HUES48 (cell line): ENCODE measurements around the gene OGT.
"Not testable (repeated sequence)": the region's sequence is repeated elsewhere in the genome, so short reads cannot be mapped to it uniquely, and the experiment has no call there.

Experiments used
- H3K27ac ChIP-seq: one replicate; pipeline ENCODE4 v1.7.0; 2013; ENCODE audit warnings: low read depth, low read length, inconsistent platforms
- H3K27me3 ChIP-seq: 2 replicates; pipeline ENCODE4 v1.6.1; 2013; ENCODE audit warnings: mild to moderate bottlenecking, low read length; ENCODE audit not compliant: control insufficient read depth, insufficient read depth
- H3K36me3 ChIP-seq: 2 replicates; pipeline ENCODE4 v1.6.1; 2013; ENCODE audit warnings: low read length; ENCODE audit not compliant: control insufficient read depth, insufficient read depth
- H3K4me1 ChIP-seq: 2 replicates; pipeline ENCODE4 v1.6.1; 2013; ENCODE audit warnings: mild to moderate bottlenecking, low read length; ENCODE audit not compliant: control insufficient read depth, insufficient read depth
- H3K4me3 ChIP-seq: 2 replicates; pipeline ENCODE4 v1.5.1; 2013; ENCODE audit warnings: mild to moderate bottlenecking, low read depth, low read length
- H3K9ac ChIP-seq: 2 replicates; pipeline ENCODE4 v1.6.1; 2013; ENCODE audit warnings: mild to moderate bottlenecking, low read depth, low read length, moderate library complexity
- H3K9me3 ChIP-seq: 2 replicates; pipeline ENCODE4 v1.6.1; 2013; ENCODE audit warnings: low read length; ENCODE audit not compliant: control insufficient read depth, insufficient read depth

Gene OGT

DNA sequence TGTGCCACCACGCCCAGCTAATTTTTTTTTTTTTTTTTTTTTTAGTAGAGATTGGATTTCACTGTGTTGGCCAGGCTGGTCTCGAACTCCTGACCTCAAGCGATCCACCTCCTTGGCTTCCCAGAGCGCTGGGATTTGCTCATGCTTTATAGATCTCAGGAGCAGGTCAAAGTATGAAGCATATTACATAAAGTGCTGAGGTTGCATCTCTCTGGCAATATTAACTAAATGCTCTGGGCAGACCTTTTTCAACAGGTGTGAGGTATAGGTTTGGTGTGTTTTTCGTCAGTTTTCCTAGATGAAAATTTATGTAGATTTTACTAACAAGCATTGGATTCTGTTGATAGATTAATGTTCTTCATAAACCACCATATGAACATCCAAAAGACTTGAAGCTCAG is 26.0 kb downstream of the OGT start:
- Histone ChIP-seq H3K27me3 (no peaks in the 10 kb centered on the region), H3K4me3 (no peak overlapping the region), H3K4me1 (no peaks in the 10 kb centered on the region), H3K36me3 (peaks cover 92% of the 10 kb centered on the region), H3K9ac (no peak overlapping the region), H3K9me3 (peaks cover 52% of the 10 kb centered on the region), H3K27ac (no peak overlapping the region)

DNA sequence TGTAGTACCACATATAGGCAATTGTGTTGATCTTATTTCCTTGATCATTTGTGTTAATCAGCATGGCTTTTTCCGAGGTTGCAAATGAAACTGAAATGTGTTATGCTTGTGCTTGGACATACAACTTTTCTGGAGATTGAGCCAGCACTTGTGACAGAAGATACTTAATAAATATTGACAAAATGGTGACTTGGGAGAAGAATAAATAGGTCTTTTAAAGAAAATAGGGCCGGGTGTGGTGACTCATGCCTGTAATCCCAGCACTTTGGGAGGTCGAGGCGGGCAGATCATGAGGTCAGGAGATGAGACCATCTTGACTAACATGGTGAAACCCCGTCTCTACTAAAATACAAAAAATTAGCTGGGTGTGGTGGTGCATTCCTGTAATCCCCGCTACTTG is 26.9 kb downstream of the OGT start:
- H3K27me3 ChIP-seq, H3K4me1 ChIP-seq, H3K9ac ChIP-seq, H3K27ac ChIP-seq, H3K4me3 ChIP-seq: not testable (repeated sequence)
- Histone ChIP-seq H3K9me3 (peaks cover 57% of the 10 kb centered on the region), H3K36me3 (peaks cover 92% of the 10 kb centered on the region)

DNA sequence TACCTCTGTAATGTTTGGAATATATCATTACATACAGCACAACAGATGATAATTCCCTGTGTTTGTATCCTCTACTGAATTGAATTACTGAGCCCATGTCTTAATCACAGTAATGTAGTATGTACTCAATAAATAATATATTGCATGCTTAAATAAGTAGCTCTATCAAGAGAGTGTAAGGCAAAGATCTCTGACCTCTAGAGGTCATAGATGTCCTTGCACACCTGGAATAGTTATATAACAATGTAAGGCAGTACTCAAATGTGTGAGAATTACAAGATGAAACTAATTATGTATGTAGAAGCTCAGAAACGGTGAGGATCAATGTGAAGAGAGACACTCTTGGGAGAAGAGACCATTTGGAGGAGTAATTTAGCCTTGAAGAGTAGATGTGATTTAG is 31.0 kb downstream of the OGT start:
- Histone ChIP-seq H3K4me3 (no peak overlapping the region), H3K9ac (no peak overlapping the region), H3K36me3 (peaks cover 92% of the 10 kb centered on the region), H3K27me3 (no peaks in the 10 kb centered on the region), H3K27ac (no peak overlapping the region), H3K4me1 (no peaks in the 10 kb centered on the region), H3K9me3 (peaks cover 64% of the 10 kb centered on the region)

DNA sequence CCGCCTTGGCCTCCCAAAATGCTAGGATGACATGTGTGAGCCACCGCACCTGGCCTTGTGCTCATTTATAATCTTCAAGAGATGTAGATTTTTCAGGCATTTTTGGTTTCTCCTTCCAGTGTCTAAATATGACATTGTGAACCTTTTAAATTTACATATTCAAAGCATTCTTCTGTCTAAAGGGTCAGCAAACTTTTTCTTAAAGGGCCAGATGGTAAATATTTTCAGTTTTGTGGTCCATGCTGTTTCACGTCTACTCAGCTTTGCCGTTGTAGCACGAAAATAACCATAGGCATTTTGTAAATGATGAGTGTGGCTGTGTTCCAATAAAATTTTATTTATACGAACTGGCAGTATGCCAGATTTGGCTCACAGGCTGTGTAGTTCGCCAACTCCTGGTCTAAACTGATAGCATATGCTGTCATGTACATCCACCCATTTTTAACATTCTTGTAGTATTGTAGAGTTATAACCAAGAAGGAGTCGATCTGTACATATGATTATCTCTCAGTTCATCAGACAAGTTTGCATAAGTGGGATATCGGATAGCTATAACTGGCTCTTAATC is 32.7 kb downstream of the OGT start:
- no peak overlapping the region for H3K9ac ChIP-seq
- H3K36me3 ChIP-seq: peaks cover 87% of the 10 kb centered on the region
- H3K4me1 ChIP-seq: no peaks in the 10 kb centered on the region
- no peak overlapping the region for H3K4me3 ChIP-seq
- H3K27me3 ChIP-seq: no peaks in the 10 kb centered on the region
- no peak overlapping the region for H3K27ac ChIP-seq
- peaks cover 65% of the 10 kb centered on the region for H3K9me3 ChIP-seq

DNA sequence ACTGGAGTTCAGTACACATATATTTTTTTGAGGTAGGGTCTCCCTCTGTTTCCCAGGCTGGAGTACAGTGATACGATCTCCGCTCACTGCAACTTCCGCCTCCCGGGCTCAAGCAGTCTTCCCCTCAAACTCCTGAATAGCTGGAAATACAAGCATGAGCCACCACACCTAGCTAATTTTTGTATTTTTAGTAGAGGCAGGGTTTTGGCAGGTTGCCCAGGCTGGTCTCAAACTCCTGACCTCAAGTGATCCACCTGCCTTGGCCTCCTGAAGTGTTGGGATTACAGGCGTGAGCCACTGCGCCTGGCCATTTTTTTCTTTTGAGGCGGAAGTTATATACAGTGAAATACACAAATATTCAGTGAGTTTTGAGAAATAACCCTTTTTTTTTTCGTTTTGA is 38.5 kb downstream of the OGT start:
- Histone ChIP-seq H3K9me3 (peaks cover 50% of the 10 kb centered on the region), H3K36me3 (peaks cover 82% of the 10 kb centered on the region)
- H3K4me1 ChIP-seq, H3K9ac ChIP-seq, H3K4me3 ChIP-seq, H3K27ac ChIP-seq, H3K27me3 ChIP-seq: not testable (repeated sequence)

DNA sequence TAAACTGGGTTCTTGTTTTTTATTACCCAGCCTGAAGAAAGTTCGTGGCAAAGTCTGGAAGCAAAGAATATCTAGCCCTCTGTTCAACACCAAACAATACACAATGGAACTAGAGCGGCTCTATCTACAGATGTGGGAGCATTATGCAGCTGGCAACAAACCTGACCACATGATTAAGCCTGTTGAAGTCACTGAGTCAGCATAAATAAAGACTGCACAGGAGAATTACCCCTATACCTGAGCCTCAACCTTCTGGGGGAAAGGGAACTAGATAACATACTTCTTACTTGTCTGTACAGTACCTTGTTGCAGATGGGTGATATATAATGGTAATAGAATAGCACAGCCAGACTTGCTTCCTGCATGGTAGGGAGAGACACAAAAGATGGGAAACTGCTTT is 40.7 kb downstream of the OGT start:
- Histone ChIP-seq H3K9ac (no peak overlapping the region), H3K9me3 (peaks cover 46% of the 10 kb centered on the region), H3K27me3 (no peaks in the 10 kb centered on the region), H3K36me3 (peaks cover 70% of the 10 kb centered on the region), H3K4me1 (no peaks in the 10 kb centered on the region), H3K4me3 (no peak overlapping the region), H3K27ac (no peak overlapping the region)

DNA sequence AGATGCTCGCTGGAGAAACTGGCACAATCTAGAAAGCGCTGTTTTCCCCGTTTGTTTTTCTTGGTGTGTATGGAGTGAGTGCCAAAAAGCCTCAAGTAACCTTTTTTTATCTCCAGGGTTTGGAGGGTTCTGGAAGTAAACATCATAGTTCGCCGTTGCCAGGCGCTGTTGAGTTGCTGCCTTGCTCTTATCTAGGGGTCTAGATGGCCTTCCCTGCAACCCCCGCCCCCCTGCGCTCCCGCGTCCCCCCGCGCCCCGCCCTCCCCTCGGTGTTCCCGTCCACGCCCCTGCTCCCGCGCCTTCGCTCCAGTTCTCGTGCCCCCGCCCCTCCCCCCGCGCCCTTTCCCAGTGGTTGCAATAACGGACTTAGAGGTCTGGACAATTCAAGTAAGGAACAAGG is 44.8 kb downstream of the OGT start:
- Histone ChIP-seq H3K27me3 (no peaks in the 10 kb centered on the region), H3K36me3 (peaks cover 45% of the 10 kb centered on the region), H3K27ac (no peak overlapping the region), H3K9ac (no peak overlapping the region), H3K4me1 (no peaks in the 10 kb centered on the region), H3K9me3 (peaks cover 42% of the 10 kb centered on the region), H3K4me3 (no peak overlapping the region)

DNA sequence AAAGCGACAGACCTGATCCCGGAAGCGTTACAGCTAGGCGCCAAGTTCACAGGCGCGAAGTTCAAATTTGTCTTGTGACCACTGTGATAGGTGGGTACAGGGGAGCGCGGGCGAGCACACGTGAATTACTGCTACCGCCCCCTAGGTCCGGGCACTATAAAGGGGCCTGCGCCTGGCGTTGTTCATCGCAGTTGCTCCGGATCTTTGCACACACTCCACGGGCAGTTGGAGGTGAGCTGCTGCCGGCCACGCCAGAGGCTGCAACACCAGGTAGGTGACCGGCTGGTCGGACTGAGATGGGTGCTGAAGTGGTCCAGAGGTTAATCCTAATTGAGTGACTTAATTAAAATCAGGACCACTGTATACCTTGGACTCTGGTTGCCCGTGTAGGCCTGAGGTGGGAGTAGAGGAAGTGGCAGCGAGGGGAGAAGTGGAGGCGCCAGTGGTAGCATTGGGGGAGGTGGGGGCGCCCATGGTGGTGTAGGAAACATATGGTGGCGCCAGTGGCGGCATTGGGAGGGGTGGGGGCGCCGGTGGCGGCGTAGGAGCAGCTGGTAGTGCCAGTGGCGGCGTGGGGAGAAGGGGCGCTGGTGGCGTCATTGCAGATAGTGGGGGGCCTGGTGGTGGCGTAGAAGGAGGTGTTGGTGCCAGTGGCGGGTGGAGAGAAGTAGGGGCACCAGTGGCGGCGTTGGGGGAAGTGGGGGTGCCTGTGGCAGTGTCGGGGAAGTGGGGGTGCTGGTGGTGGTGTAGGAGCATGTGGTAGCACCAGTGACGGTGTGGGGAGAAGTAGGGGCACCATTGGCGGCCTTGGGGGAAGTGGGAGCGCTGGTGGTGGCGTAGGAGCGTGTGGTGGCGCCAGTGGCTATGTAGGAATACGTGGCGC is 45.6 kb downstream of the OGT start, which contains the start of gene GCNA:
Gene GCNA (plus strand): TSS at position 185 of the 883 bp plus-strand sequence. CDS start 2,385 bp downstream, outside the sequence.
- peaks cover 37% of the 10 kb centered on the region for H3K36me3 ChIP-seq
- H3K27me3 ChIP-seq: no peaks in the 10 kb centered on the region
- peaks cover 40% of the 10 kb centered on the region for H3K9me3 ChIP-seq
- H3K4me3 ChIP-seq: no peak within 1 kb of the TSS
- no peaks in the 10 kb centered on the region for H3K4me1 ChIP-seq
- H3K9ac ChIP-seq: no peak within 1 kb of the TSS
- no peak within 1 kb of the TSS for H3K27ac ChIP-seq

DNA sequence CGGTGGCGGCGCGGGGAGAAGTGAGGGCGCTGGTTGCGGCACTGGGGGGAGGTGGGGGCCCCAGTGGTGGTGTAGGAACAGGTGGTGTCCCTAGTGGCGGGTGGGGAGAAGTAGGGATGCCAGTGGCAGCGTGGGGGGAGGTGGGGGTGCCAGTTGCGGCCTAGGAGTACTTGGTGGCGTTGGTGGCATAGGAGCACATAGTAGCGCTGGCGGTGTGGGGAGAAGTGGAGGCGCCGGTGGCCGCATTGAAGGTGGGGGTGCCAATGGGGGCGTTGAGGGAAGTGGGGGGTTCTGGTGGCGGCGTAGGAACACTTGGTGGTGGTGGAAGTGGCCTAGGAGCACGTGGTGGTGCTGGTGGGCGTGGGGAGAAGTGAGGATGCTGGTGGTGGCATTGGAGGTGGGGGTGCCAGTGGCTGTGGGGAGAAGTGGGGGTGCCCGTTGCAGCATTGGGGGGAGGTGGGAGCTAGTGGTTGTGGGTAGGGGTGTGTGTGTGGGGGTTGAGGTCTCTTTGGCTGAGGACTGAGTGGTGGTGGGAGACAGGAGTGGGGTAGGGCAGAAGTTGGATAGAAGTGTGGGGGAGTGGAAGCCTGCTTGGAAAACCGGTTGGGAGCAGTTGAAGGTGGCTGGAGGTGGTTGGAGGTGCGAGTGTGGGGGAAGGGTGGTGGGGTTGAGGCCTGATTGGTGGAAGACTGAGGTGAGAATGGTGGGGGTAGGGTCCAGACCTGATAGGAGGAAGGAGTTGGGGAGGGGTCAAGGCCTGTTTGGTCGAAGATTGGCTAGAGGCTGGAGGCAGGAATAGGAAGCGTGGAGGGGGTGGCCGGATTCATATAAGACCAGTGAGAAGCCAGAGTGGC is 46.5 kb downstream of the OGT start:
- Histone ChIP-seq H3K9me3 (peaks cover 31% of the 10 kb centered on the region), H3K36me3 (peaks cover 28% of the 10 kb centered on the region), H3K4me1 (no peaks in the 10 kb centered on the region), H3K27me3 (no peaks in the 10 kb centered on the region), H3K9ac (no peak overlapping the region), H3K27ac (no peak overlapping the region), H3K4me3 (no peak overlapping the region)

DNA sequence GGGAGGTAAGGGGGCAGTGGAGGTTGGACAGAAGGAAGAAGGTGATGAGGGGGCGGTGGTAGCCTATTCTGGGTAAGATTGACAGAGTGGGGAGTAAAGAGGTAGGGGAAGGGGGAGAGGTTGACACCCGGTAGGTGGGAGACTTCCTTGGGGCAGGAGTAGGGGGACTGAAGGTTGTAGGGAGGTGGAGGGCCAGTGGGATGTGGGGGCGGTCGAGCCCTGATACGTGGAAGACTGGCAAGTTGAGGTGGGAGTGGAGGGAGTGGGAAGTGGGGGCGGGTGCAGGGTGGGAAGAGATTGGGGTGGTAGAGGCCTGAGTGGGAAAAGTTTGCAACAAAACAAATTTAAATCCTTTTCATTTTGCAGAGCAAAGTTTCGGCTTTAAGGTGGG is 47.1 kb downstream of the OGT start:
- Histone ChIP-seq H3K9ac (no peak overlapping the region), H3K27me3 (no peaks in the 10 kb centered on the region), H3K4me3 (no peak overlapping the region), H3K36me3 (peaks cover 22% of the 10 kb centered on the region), H3K27ac (no peak overlapping the region), H3K9me3 (peaks cover 29% of the 10 kb centered on the region), H3K4me1 (no peaks in the 10 kb centered on the region)

DNA sequence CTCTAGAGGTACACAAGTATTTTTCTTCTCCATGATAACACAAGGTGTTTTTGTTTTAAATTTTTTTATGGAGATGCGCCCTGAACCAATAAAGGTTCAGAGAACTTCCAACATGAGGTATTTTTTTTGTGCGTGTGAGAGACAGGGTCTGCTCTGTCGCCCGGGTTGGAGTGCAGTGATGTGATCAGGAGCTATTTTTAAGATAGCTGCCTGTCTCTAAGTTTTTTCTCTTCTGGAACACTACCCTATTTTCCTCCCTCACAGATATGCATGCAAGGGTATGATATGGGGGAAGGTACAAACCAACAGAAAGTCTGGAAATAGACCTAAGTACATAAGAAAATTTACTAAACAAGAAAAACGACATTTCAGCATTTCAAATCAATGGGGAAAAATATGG is 48.3 kb downstream of the OGT start:
- Histone ChIP-seq H3K27me3 (no peaks in the 10 kb centered on the region), H3K36me3 (peaks cover 12% of the 10 kb centered on the region), H3K9me3 (peaks cover 25% of the 10 kb centered on the region), H3K9ac (no peak overlapping the region), H3K27ac (no peak overlapping the region), H3K4me1 (no peaks in the 10 kb centered on the region), H3K4me3 (no peak overlapping the region)
